IMR-90 (cell line): ENCODE data around the gene TEDC2. TPM values are rescaled to one million over a fixed set of nuclear protein-coding genes. Genes with fewer than 3 reads are reported as not detected.
A peak's percentile ranks its signal among the peaks of the same experiment; 100 is the strongest.

ENCODE experiments used
- ATAC-seq: fragments of 200-7000 bp; cut with Tn5 transposase; 2 replicates; pipeline ENCODE4 v1.9.1; 2020; ENCODE audit warnings: low read depth, mild to moderate bottlenecking, moderate library complexity
- BruUV-seq: library from RNA; stranded (reverse); fragments of 400-500 nt; replicated peaks from 2 replicates; lab custom pipeline; 2021; lab: Mats Ljungman, UMichigan
- CTCF ChIA-PET: fragments of 300-600 bp; formaldehyde crosslinking; extraction: SDS; loops from one replicate; lab custom pipeline; 2021; ENCODE audit warnings: antibody characterized with exemption; lab: Yijun Ruan, JAX
- POLR2A ChIA-PET: fragments of 300-600 bp; sonication (Branson Sonifier 250); formaldehyde crosslinking; loops from one replicate; lab custom pipeline; 2022; ENCODE audit warnings: antibody characterized with exemption; ENCODE audit not compliant: unreplicated experiment; lab: Charles Lee
- DNase-seq: peaks from one replicate; pipeline ENCODE4 v3.0.0; 2013
- H2AFZ ChIP-seq: replicated peaks from 2 replicates; pipeline ENCODE3; 2013; ENCODE audit warnings: low read length, mild to moderate bottlenecking; ENCODE audit not compliant: poor library complexity
- H2AK5ac ChIP-seq: 2 replicates; pipeline ENCODE4 v1.6.1; 2013; ENCODE audit warnings: low read depth, low read length, inconsistent platforms
- H2AK9ac ChIP-seq: replicated peaks from 2 replicates; pipeline ENCODE3; 2013; ENCODE audit warnings: mild to moderate bottlenecking, low read depth, low read length, moderate library complexity; ENCODE audit not compliant: poor library complexity
- H2BK120ac ChIP-seq: 2 replicates; pipeline ENCODE4 v1.6.1; 2013; ENCODE audit warnings: low read depth, low read length, inconsistent platforms
- H2BK15ac ChIP-seq: 3 replicates; pipeline ENCODE4 v1.6.1; 2013; ENCODE audit warnings: low read depth, low read length, inconsistent platforms
- H2BK20ac ChIP-seq: 2 replicates; pipeline ENCODE4 v1.6.1; 2013; ENCODE audit warnings: low read depth, mild to moderate bottlenecking, inconsistent platforms, low read length, moderate library complexity
- H2BK5ac ChIP-seq: 2 replicates; pipeline ENCODE4 v1.6.1; 2013; ENCODE audit warnings: mild to moderate bottlenecking, low read depth, low read length, inconsistent platforms; ENCODE audit not compliant: poor library complexity, severe bottlenecking
- H3K14ac ChIP-seq: replicated peaks from 2 replicates; pipeline ENCODE4 v1.6.1; 2013; ENCODE audit warnings: low read depth, low read length, inconsistent platforms
- H3K18ac ChIP-seq: 2 replicates; pipeline ENCODE4 v1.6.1; 2013; ENCODE audit warnings: low read depth, low read length, control low read depth
- H3K23ac ChIP-seq: 2 replicates; pipeline ENCODE4 v1.6.1; 2013; ENCODE audit warnings: low read depth, low read length, inconsistent platforms
- H3K27ac ChIP-seq: 2 replicates; pipeline ENCODE4 v1.5.1; 2013; ENCODE audit warnings: mild to moderate bottlenecking, control low read depth, low read length; ENCODE audit not compliant: insufficient read depth
- H3K27me3 ChIP-seq: 2 replicates; pipeline ENCODE4 v1.6.1; 2013; ENCODE audit warnings: low read length; ENCODE audit not compliant: control insufficient read depth, insufficient read depth
- H3K36me3 ChIP-seq: 2 replicates; pipeline ENCODE4 v1.6.1; 2013; ENCODE audit warnings: low read length, mixed read lengths; ENCODE audit not compliant: control insufficient read depth, insufficient read depth
- H3K4ac ChIP-seq: 2 replicates; pipeline ENCODE4 v1.6.1; 2013; ENCODE audit warnings: low read depth, low read length, inconsistent platforms
- H3K4me1 ChIP-seq: 2 replicates; pipeline ENCODE4 v1.6.1; 2013; ENCODE audit warnings: low read length, mixed read lengths; ENCODE audit not compliant: control insufficient read depth, insufficient read depth
- H3K4me2 ChIP-seq: 2 replicates; pipeline ENCODE4 v1.6.1; 2013; ENCODE audit warnings: low read depth, mild to moderate bottlenecking, control low read depth, low read length, moderate library complexity
- H3K4me3 ChIP-seq: 2 replicates; pipeline ENCODE4 v1.5.1; 2013; ENCODE audit warnings: low read depth, mild to moderate bottlenecking, control low read depth, low read length, moderate library complexity; ENCODE audit not compliant: insufficient read depth
- H3K56ac ChIP-seq: 2 replicates; pipeline ENCODE4 v1.6.1; 2013; ENCODE audit warnings: low read length, inconsistent platforms; ENCODE audit not compliant: insufficient read depth; ENCODE audit errors: extremely low read depth
- H3K79me1 ChIP-seq, 2 experiments: 2 replicates each; pipeline ENCODE4 v1.6.1; 2013; ENCODE audit warnings: low read length in 2 of 2, inconsistent platforms in 1 of 2, low read depth in 1 of 2
- H3K9ac ChIP-seq: 2 replicates; pipeline ENCODE4 v1.6.1; 2013; ENCODE audit warnings: low read depth, low read length, control low read depth
- H3K9me1 ChIP-seq: 2 replicates; pipeline ENCODE4 v1.6.1; 2013; ENCODE audit warnings: low read length, inconsistent platforms; ENCODE audit not compliant: insufficient read depth
- H3K9me3 ChIP-seq: 2 replicates; pipeline ENCODE4 v1.6.1; 2013; ENCODE audit warnings: low read length; ENCODE audit not compliant: control insufficient read depth, insufficient read depth
- H4K20me1 ChIP-seq: 2 replicates; pipeline ENCODE4 v1.6.1; 2013; ENCODE audit warnings: low read length, inconsistent platforms; ENCODE audit not compliant: insufficient read depth
- H4K5ac ChIP-seq: 2 replicates; pipeline ENCODE4 v1.6.1; 2013; ENCODE audit warnings: mild to moderate bottlenecking, low read depth, low read length, control low read depth
- H4K8ac ChIP-seq, 2 experiments: 2 replicates each; pipeline ENCODE4 v1.6.1; 2013; ENCODE audit warnings: low read depth in 2 of 2, low read length in 2 of 2, control low read depth in 1 of 2, inconsistent platforms in 1 of 2
- H4K91ac ChIP-seq: 2 replicates; pipeline ENCODE4 v1.6.1; 2013; ENCODE audit warnings: low read depth, low read length, inconsistent platforms; ENCODE audit not compliant: insufficient read depth
- BHLHE40 ChIP-seq: fragments of 150-350 bp; IDR thresholded peaks from 2 replicates; pipeline ENCODE4 v1.6.1; 2016; ENCODE audit warnings: mild to moderate bottlenecking, low read depth, low read length
- CHD1 ChIP-seq: IDR thresholded peaks from 2 replicates; pipeline ENCODE4 v1.6.1; 2012; ENCODE audit warnings: low read depth, low read length, improper control_type of control experiment
- FOS ChIP-seq: fragments of 150-350 bp; IDR thresholded peaks from 2 replicates; pipeline ENCODE4 v1.6.1; 2016; ENCODE audit warnings: low read depth, low read length
- MAFK ChIP-seq: IDR thresholded peaks from 2 replicates; pipeline ENCODE4 v1.6.1; 2012; ENCODE audit warnings: low read depth, low read length, improper control_type of control experiment
- MXI1 ChIP-seq: IDR thresholded peaks from 2 replicates; pipeline ENCODE4 v1.6.1; 2012; ENCODE audit warnings: low read depth, mild to moderate bottlenecking, low read length, moderate library complexity, borderline replicate concordance
- NFE2L2 ChIP-seq: fragments of 150-350 bp; IDR thresholded peaks from 2 replicates; pipeline ENCODE4 v1.6.1; 2016; ENCODE audit warnings: low read depth, mild to moderate bottlenecking, low read length
- RCOR1 ChIP-seq: IDR thresholded peaks from 2 replicates; pipeline ENCODE4 v1.6.1; 2012; ENCODE audit warnings: mild to moderate bottlenecking, low read length, improper control_type of control experiment; ENCODE audit not compliant: insufficient replicate concordance
- RFX5 ChIP-seq: IDR thresholded peaks from 2 replicates; pipeline ENCODE4 v1.8.0; 2012; ENCODE audit warnings: low read depth, mild to moderate bottlenecking, low read length, moderate library complexity
- WGBS, 2 experiments: methylation state at CpG; one replicate each; pipeline versions ENCODE4 v1.1.5 to v1.1.7; 2013; ENCODE audit warnings: missing lambda C conversion rate in 2 of 2; ENCODE audit not compliant: insufficient read length in 1 of 2; ENCODE audit errors: extremely low coverage in 2 of 2; 5-methylcytosine and 5-hydroxymethylcytosine counted together
- dilution Hi-C: fragments of 300-500 bp; cut with HindIII; formaldehyde crosslinking; loops from one replicate; pipeline ENCODE4 v1.14.3; 2018; ENCODE audit warnings: low sequenced_read_pairs; ENCODE audit not compliant: unreplicated experiment
- in situ Hi-C: fragments of 300-500 bp; cut with MboI; formaldehyde crosslinking; loops from 3 replicates; pipeline ENCODE4 v1.14.3; 2019; ENCODE audit warnings: low sequenced_read_pairs, inconsistent platforms, mixed read lengths
- intact Hi-C: fragments of 100-400 bp; cut with micrococcal nuclease; formaldehyde crosslinking; loops from 2 replicates; pipeline ENCODE4 v1.10.0; 2022
- polyA plus RNA-seq, 3 experiments: library from polyadenylated mRNA; depleted of rRNA; stranded (reverse); fragments of >200 nt; gene quantifications; 2 replicates each; pipeline ENCODE4 v1.2.3, GENCODE V29; 2012; ENCODE audit warnings: low replicate concordance in 1 of 3
- total RNA-seq: library from RNA; depleted of rRNA; stranded (reverse); fragments of >200 nt; gene quantifications from 2 replicates; pipeline ENCODE4 v1.2.3, GENCODE V29; 2012
- TF ChIP-seq, protein P1 (sequence below): fragments of 150-350 bp; IDR thresholded peaks from 2 replicates; pipeline ENCODE4 v1.6.1; 2017; ENCODE audit warnings: mild to moderate bottlenecking, antibody characterized with exemption, low read length, low read depth

The TEDC2 gene
- total and polyA plus RNA-seq, 2 of the 4 experiments (the other 2 are of a cell fraction), result 3.6 to 7.3 TPM

- peaks cover 22% of the 10 kb centered on the region for H3K36me3 ChIP-seq
- peaks cover 3 to 48% of the 10 kb centered on the region in 2 experiments; a peak in 3 of 4 replicates for H3K79me1 ChIP-seq
- DNase-seq, result no peak
- H4K20me1 ChIP-seq, result no peaks in the 10 kb centered on the region; the same call in 1 of the 2 replicates
- no peak overlapping the region for H3K56ac ChIP-seq
- no CpG with 5 or more reads among the region's 7 CpGs for WGBS, 2 experiments
- dilution Hi-C loops, result no loop called here
- no peak overlapping the region for H3K23ac ChIP-seq
- H4K91ac ChIP-seq, result no peak overlapping the region
- H2BK5ac ChIP-seq, result no peak overlapping the region
- ChIA-PET POLR2A (no interaction called here), CTCF (interaction anchor here (0.7 kb wide), 1 partner anchor 78 kb away, joined by 3 read pairs; no protein-coding TSS in a partner anchor)
- no peak for ATAC-seq
- no peak overlapping the region for H3K4ac ChIP-seq
- intact Hi-C loops, result no loop called here
- H3K27ac ChIP-seq, result no peak overlapping the region
- no TSS peak for BruUV-seq
- H2AK5ac ChIP-seq, result no peak overlapping the region
- H2BK15ac ChIP-seq, result no peak overlapping the region
- peaks cover 7% of the 10 kb centered on the region; the same call in 1 of the 2 replicates for H3K4me1 ChIP-seq
- H2AK9ac ChIP-seq, result peak overlapping the region; percentile 5
- H3K9me1 ChIP-seq, result no peaks in the 10 kb centered on the region; the same call in 1 of the 2 replicates
- no peak overlapping the region for H2BK20ac ChIP-seq
- H3K27me3 ChIP-seq, result no peaks in the 10 kb centered on the region
- no peak overlapping the region for H4K8ac ChIP-seq
- in situ Hi-C loops, result no loop called here
- no peaks in the 10 kb centered on the region for H3K9me3 ChIP-seq
- H3K4me2 ChIP-seq, result no peak overlapping the region
- no peak overlapping the region for H3K9ac ChIP-seq
- H2AFZ ChIP-seq, result no peak overlapping the region
- no peak overlapping the region for H3K18ac ChIP-seq
- H4K5ac ChIP-seq, result no peak overlapping the region
- H3K4me3 ChIP-seq, result no peak overlapping the region
- no peak overlapping the region for H2BK120ac ChIP-seq
- no peak overlapping the region for H3K14ac ChIP-seq
- no peak for TF ChIP-seq CHD1
- no peak for TF ChIP-seq MXI1
- no peak for TF ChIP-seq NFE2L2
- no peak for TF ChIP-seq RCOR1
- no peak for TF ChIP-seq MAFK
- TF ChIP-seq RFX5, result no peak
- TF ChIP-seq BHLHE40, result no peak
- no peak for TF ChIP-seq FOS
- TF ChIP-seq, protein P1, sequence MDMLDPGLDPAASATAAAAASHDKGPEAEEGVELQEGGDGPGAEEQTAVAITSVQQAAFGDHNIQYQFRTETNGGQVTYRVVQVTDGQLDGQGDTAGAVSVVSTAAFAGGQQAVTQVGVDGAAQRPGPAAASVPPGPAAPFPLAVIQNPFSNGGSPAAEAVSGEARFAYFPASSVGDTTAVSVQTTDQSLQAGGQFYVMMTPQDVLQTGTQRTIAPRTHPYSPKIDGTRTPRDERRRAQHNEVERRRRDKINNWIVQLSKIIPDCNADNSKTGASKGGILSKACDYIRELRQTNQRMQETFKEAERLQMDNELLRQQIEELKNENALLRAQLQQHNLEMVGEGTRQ, result no peak
Observed at GRCh38 chr16:2457946-2458345, 2.0 kb upstream of the TEDC2 start.
